ENCODE results near the gene TOMM70.

GRCh38 chr3:100386437-100387074 is 14.3 kb downstream of the TOMM70 start:
- TF ChIP-seq POLR2A (IDR thresholded peaks at IDR 0.05) (no peak), CTCF (IDR thresholded peaks at IDR 0.05) (no peak)
